Loucy (cell line): ENCODE measurements around the gene KIF18B.

Experiments
- CTCF ChIP-seq: fragments of 200-600 bp; sonication (generic); conservative IDR thresholded peaks from 2 replicates; pipeline ENCODE4 v1.5.1; 2014; ENCODE audit warnings: mild to moderate bottlenecking, antibody characterized with exemption, low read length
- EZH2phosphoT487 ChIP-seq: fragments of 200-600 bp; IDR thresholded peaks from 2 replicates; pipeline ENCODE4 v1.6.1; 2018; ENCODE audit warnings: antibody characterized with exemption, mild to moderate bottlenecking, moderate library complexity, borderline replicate concordance

- no peak for TF ChIP-seq EZH2phosphoT487
- no peak for TF ChIP-seq CTCF
Observed at GRCh38 chr17:44976206-44976605, 28.6 kb upstream of the KIF18B start.
